Globus pallidus (tissue), 1 donor: ENCODE results near the gene NONO.
"Not testable (repeated sequence)": the region's sequence is repeated elsewhere in the genome, so short reads cannot be mapped to it uniquely, and the experiment has no call there.

Experiments
- DNase-seq: peaks from one replicate; pipeline ENCODE4 v3.0.0-alpha.2; 2015; ENCODE audit warnings: low spot score

Gene NONO, protein sequence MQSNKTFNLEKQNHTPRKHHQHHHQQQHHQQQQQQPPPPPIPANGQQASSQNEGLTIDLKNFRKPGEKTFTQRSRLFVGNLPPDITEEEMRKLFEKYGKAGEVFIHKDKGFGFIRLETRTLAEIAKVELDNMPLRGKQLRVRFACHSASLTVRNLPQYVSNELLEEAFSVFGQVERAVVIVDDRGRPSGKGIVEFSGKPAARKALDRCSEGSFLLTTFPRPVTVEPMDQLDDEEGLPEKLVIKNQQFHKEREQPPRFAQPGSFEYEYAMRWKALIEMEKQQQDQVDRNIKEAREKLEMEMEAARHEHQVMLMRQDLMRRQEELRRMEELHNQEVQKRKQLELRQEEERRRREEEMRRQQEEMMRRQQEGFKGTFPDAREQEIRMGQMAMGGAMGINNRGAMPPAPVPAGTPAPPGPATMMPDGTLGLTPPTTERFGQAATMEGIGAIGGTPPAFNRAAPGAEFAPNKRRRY

DNA sequence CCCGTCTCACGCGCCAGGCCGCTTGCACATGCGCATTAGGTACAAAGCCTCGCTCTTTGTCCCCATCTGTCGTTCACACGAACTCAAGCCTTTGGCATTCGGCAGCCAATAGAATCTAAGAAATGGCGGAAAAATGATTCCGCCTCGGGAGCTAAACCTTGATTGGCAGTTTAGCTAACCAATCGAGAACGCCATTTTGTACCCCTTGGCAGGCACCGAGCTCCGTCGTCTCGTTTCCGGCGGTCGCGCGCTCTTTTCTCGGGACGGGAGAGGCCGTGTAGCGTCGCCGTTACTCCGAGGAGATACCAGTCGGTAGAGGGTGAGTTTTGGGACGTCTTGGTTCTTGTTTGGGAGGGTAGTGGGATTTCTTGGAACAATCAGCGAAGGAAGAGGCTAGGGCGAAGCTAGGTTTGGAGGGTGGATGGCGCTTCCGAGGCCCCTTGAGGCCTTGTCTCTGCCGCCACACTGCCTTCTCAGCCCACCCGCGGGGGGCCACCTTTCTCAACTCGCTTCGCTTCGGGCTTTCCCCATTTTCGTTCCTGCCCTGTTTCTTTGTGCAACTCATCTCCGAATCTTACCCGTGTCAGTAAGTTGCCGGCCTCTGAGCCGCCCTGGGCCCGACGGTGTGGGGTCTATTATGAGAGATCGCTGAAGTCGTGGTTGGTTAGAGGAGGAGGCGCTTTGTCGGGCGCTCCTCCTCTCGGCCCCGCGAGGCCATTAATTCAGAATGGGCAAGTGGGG, at the start of gene NONO:
Gene NONO (plus strand): TSS at position 233 of the 741 bp plus-strand sequence. CDS start 7,003 bp downstream, outside the sequence.
- DNase-seq: peak; percentile 95

DNA sequence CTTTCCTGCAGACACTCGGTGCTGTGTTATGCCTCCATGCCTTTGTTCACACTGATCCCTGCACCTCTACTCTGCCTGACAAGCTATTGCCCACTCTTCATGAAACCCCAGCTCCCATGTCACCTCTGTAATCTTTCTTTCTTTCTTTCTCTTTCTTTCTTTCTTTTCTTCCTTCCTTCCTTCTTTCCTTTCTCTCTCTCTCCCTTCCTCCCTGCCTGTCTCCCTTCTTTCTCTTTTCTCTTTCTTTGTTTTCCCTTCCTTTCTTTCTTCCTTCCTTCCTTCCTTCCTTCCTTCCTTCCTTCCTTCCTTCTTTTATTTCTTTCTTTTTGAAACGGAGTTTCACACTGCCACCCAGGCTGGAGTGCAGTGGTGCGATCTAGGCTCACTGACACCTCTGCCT, 48.0 kb upstream of the NONO start:
- no peak for DNase-seq

DNA sequence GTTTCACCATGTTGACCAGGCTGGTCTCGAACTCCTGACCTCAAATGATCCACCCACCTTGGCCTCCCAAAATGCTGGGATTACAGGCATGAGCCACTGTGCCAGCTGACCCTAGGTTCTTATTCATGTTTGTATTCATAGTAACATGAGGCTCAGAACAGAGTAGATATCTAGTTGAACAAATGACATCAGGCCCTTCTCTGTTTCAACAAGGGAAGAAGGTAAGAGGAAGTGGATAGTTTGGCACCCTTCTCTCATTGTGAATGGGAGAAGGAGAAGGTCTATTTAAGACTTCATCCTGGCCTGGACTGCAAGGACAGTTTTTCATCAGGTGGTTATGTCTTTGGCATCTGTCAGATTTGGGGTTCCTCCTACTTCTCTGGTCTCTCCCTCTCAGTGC, 46.6 kb upstream of the NONO start:
- no peak for DNase-seq

DNA sequence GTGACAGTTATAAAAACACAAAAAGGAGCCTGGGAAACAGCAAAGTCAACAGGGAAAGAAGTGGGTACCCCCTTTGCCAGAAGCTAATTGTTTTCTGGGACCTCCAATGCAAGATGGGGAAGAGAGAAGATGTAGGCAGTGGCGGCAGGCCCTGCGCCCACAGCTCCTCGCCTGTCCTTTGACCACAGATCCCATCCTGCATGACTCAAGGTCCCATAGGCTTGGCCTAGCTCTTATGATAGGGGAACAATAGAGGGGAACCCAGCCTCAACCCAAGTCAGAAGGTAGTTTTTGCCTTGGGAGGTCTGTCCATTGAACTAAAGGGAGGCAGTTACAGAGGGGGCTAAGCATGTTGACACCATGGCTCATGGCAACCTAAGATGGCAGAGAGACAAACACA, 43.7 kb upstream of the NONO start:
- no peak for DNase-seq

DNA sequence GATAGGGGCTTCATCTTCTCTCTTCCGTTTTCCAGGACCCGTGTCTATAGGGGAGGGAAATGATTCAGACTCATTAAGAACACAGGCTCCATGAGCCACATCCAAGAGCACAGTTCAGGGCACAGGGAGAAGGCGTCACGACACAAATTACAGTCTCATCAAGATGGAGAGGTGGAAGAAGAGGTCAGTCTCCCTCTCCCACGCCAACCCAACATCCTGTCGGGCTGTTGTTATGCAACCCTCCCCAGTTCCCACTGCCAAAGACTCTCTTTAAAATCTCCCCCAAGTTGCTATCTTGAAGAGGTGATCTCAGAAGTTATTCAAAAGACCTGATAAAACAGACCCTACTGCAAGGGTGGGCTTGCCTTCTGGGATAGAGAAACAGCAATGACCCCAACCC, 42.1 kb upstream of the NONO start:
- no peak for DNase-seq

DNA sequence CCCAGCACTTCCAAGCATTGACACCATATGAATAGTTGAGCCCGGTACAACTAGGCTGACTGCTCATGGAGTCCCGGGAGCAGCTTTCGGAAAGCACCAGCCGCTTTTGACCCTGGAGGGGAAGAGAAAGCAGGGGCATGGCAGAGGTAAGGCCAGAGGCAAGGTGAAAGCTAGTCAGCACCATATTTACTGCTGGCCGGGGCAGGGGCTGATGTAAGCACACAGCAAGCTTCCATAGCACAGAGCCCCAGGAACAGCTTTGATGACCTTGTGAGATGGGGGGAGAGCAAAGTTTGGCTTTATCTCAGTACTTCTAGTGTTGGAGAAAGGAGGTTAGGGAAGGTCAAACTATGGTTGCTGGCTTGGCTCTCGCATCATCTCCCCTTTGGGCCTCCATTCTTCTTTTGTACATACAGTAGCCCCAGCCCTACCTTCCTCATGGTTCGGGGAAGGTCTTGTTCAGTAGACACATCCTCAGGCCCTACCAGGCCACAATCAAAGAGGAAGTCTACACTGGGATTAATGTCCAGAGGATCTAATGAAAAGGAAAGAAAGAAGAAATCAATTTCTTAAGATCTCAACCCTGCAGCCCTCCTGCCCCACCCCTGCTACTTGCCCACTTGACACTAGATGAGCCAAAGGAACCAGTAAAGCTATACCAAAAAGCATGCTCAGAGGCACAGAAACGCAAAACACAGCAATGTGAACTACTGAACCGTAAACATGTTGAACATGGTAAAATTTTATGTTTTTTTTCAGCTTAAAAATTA, 38.9 kb upstream of the NONO start:
- DNase-seq: no peak

DNA sequence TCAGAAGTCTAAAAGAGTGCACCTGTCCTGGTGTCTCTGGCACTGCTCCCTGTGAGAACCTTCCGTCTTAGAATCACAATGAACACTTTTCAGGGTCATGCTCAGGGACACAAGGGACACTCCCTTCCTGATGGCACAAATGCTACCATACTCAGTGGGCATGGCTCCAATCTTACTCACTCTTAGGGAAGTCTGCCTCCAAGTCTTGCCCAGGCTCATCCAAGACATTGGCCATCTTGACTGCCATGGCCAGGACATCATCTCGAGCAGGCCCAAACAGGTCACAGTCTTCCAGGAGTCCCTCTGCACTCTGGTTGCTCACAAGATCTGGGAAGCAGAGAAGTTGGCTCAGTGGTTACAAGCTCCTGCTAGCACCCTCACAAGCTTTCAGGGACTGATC, 38.3 kb upstream of the NONO start:
- no peak for DNase-seq

DNA sequence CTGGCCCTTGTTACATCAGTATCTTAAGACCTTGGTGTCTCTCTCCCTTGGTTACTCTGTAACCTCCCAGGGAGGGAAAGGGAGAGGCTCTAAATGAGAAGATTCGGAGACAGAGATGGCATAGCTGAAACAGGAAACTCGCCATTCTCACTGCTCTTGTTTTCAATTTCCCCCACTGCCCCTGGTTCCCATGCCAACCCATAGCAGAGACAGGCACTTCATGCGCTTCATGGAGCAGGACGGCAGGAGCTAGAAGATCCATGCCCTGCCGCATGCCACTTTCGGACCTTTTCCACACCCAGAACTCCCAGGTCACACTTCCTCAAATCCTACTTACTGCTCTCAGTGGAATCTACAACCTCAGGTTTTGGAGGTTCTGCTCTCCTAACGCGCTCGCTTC, 32.6 kb upstream of the NONO start:
- DNase-seq: no peak

DNA sequence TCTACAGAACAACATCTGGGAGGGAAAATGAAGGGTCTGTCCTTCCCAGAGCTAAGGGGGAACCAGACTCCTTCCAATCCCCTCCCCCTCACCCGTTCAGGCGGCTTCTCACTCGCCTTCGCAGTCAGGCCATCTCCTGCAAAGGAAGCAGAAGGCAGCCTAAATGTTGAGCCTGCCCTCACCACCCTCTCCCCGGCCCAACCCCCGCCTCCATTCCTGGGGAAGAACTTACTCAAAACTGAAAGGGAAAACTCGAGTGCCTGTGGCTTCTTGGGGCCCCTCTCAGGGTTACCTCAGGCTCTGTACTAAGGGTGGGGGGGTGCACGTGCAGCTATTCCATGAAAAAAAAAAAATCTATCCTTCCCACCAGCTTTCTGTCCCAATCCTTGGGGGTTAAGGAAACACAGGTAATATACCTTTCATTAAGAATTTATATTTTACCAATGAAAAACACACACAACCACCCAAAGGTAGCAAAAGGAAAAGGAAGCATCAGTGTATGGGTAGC, 31.9 kb upstream of the NONO start:
- DNase-seq: no peak

DNA sequence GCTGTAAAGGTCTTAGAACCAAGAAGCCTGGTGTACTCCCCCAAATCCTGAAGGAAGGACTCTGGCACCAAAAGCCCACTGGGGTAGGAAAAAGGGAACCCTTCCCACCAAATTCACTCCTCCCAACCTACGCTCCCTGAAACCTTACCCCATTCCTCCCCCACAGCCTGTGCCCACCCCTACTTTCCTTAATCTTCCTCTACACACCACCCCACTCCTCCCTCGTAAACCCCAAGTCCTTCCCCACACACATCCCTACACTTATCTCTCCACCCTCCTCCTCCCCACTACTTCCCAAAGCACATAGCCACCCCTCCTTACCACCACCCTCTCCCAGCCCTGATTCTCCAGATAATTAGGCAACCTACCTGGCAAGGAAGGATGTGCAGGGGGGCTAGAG, 31.2 kb upstream of the NONO start:
- no peak for DNase-seq

DNA sequence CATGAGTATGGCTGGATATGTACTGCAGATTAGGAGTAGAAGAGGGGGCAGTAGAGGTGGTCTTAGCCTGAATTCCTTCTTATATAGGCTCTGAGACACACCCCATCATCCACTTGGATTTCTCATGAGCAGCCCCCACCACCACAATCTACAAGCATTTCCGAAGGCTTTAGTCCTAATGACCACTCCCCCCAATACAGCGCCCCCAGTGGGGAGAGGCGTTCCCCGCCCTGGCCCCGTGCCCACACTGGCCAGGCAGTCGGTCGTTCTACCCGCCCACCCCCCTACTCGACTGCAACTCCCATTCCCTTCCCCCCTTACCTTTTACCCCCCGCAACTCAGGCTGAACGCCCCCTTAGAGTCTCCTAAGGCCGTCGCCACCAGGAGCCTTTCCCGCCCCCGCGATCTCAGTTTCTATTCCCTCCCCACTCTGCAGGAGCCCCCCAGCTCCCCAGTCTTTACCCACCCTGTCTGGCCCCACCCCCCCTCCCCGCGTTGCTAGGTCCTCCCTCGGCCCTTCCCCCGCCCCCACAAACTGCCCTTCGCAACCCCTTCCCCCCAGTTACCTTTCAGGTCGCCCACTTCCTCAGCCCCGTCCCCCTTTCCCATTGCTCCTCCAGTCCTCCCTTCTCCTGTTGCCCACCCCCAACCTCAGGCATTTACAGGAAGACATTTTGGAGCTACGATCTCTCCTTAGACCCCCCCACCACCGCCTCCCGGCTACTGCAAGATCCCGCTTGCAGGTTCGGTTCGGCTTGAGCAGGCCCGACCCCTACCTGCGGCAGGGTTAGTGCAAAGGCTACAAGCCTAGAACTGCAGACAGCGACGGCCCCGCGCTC, 30.0 kb upstream of the NONO start:
- peak; percentile 30 for DNase-seq

DNA sequence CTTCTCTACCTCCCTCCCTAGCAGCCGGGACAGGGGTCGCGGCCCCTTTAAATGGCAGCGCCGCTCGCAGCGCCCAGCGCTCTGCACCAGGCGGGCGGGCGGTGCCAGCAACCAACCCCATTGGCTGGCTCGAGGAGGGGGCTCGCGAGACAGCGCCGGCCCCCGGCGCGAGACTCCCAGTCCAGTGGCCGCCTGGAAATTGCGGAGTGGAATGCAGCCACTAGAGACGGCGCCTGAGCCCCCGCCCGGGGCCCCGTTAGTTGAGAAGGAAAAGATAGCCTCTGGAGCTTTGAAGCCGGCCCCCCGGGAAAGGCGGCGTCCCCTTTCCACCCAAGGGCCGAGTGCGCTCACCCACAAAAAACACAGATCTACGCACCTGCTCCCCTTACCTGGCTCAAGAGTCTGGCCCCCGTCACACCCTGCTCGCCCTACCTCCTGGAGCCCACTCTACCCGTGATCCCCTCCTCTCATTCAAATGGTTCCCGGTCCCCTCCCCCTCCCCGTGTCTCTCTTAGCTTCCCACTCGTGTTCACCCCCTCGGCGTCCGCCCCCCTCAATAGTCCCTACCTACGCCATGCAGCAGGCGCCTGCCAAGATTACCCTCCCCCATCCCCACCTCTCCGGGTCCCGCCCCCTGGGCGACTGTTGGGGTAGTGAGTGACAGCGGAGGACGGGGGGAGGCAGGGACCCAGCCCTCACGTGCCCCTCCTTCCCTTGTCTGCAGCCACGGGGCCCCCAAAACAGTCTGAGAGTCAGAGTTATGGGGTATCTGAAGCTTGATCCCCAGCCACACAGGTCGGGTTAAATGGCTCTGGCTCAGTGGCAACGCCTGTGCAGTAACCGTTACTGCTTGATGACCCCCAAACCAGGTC, 29.1 kb upstream of the NONO start, which contains the start of gene ZMYM3:
Gene ZMYM3 (minus strand): TSS at position 49 of the 872 bp plus-strand sequence. CDS start 885 bp downstream, outside the sequence.
- DNase-seq: peak; percentile 78

DNA sequence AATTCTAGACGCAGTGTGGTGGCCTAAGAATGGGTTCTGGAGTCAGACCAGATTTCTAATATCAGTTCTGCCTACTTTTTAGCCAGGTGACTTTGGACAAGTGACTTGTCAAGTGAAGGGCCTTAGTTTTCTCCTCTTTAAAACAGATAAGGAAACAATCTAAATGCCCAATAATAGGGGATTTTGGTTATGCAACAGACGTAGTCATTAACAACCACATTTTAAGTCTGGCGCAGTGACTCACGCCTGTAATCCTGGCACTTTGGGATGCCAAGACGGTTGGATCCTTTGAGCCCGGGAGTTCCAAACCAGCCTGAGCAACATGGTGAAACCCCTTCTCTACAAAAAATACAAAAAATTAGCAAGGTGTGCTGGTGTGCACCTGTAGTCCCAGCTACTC, 27.4 kb upstream of the NONO start:
- no peak for DNase-seq

DNA sequence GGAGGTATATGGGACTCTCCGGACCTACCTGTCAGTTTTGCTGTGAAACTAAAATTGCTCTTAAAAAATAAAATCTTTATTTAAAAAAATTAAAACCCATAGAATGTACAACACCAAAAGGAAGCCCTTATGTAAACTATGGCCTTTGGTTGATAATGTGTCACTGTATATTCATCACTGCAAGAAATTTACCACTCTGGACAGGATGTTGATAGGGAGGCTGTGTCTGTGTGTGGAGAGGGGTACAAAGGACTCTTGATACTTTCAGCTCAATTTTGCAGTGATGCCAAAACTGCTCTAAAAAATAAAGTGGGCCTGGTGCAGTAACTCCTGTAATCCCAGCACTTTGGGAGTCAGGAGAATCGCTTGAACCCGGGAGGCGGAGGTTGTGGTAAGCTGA, 26.6 kb upstream of the NONO start:
- DNase-seq: no peak

DNA sequence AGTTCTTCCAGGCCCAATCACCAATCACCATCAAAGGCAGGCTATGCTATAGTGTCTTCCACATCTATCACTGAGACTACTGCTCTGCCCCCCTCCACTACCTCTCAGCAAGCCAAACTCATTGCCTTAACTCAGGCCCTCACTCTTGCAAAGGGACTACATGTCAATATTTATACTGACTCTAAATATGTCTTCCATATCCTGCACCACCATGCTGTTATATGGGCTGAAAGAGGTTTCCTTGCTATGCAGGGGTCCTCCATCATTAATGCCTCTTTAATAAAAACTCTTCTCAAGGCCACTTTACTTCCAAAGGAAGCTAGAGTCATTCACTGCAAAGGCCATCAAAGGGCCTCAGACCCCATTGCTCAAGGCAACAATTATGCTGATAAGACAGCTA, 14.8 kb upstream of the NONO start:
- not testable (repeated sequence) for DNase-seq

DNA sequence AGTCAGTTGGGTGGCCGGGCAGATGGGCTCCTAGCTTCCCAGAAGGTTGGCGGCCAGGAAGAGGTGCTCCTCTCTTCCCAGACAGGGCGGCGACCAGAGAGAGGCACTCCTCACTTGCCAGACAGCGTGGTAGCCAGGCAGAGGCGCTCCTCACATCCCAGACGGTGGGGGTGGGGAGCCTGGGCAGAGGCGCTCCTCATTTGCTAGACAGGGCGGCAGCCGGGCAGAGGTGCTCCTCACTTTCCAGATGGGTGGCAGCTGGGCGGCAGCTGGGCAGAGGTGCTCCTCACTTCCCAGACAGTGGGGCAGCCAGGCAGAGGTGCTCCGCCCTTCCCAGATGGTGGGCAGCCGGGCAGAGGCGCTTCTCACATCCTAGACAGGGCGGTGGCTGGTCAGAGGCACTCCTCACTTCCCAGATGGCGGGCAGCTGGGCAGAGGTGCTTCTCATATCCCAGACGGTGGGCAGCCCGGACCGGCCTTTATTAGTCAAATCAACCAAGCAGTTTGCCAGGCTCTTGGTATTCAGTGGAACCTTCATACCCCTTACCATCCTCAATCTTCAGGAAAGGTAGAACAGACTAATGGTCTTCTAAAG, 13.5 kb upstream of the NONO start:
- DNase-seq: no peak

DNA sequence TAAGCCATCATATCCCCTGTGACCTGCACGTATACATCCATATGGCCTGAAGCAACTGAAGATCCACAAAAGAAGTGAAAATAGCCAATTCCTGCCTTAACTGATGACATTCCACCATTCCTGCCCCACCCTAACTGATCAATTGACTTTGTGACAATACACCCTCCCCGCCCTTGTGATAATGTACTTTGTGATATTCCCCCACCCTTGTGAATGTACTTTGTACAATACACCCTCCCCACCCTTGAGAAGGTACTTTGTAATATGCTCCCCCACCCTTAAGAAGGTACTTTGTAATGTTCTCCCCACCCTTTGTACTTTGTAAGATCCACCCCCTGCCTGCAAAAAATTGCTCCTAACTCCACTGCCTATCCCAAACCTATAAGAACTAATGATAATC, 11.1 kb upstream of the NONO start:
- DNase-seq: not testable (repeated sequence)

DNA sequence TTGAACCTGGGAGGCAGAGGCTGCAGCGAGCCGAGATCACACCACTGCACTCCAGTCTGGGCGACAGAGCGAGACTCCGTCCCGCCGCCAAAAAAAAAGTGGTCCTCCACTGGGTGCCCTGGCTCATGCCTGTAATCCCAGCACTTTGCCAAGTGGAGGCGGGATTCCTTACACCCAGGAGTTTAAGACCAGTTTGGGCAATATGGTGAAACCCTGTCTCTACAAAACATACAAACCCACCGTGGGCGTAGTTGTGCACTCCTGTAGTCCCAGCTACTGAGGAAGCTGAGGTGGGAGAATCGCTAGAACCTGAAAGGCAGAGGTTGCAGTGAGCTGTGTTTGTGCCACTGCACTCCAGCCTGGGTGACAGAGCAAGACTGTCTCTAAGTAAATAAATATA, 2.1 kb upstream of the NONO start:
- DNase-seq: not testable (repeated sequence)

DNA sequence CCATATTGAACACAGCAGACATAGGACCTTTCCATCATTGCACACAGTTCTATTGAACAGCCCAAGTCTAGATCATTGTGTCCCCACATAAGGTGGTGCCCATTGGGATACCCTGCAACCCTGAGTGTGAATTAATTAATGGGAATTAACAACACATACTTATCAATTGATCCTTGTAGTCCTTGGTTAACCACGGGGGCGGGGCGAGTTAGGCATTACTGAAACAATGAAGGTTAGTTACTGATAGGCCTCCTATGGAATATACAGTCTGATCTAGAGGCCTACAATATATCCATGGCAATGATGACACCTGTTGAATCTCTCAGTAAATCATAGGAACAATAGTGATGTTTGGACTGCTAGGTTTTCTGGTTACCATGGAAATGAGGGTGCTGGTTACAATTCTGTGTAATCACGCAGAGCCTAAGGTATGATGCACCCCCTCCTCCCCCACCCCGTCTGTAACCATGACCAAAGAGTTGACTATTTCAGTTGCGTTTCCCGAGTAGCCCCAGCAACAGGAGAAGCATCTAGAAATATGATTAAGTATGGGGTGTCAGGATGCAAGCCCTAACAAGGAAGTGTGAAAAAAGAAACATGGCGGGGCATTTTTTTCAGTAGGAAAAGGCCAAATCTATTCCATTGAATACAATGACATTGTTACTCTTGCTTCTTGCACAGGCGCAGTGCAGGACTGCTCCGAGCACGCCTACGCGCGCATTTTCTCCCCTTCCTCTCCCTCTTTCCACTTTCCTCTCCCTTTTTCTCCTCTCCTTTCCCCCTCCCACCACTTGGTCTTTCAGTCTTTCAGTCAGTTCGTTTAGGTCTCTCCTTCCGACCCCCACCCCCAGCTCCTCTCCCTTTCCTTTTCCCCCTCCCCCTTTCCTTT, 677 bp upstream of the NONO start:
- DNase-seq: no peak
